HepG2 (cell line): ENCODE results near the gene ATP12A. TPM values are rescaled to one million over a fixed set of nuclear protein-coding genes. Genes with fewer than 3 reads are reported as not detected.

Experiments used
- ATAC-seq: fragments of 200-7000 bp; cut with Tn5 transposase; 3 replicates; pipeline ENCODE4 v1.9.1; 2020; ENCODE audit warnings: mild to moderate bottlenecking, moderate library complexity
- BruUV-seq: library from RNA; stranded (reverse); fragments of 400-500 nt; replicated peaks from 2 replicates; lab custom pipeline; 2021; lab: Mats Ljungman, UMichigan
- CTCF ChIA-PET: fragments of 300-600 bp; formaldehyde crosslinking; extraction: SDS; loops from one replicate; lab custom pipeline; 2021; ENCODE audit warnings: low total read pairs, inconsistent platforms, low intra/inter-chr PET ratio; lab: Yijun Ruan, JAX
- POLR2A ChIA-PET: fragments of 350-600 bp; sonication (Branson Sonifier 250); formaldehyde crosslinking; loops from one replicate; lab custom pipeline; 2020; ENCODE audit warnings: antibody characterized with exemption, inconsistent platforms; lab: Yijun Ruan, JAX
- DNase-seq: peaks from one replicate; pipeline ENCODE4 v3.0.0-alpha.2; 2015; ENCODE audit warnings: low spot score
- FAIRE-seq: peaks from 3 replicates; lab custom pipeline; 2011; peaks lifted over from hg19 to GRCh38; lab: Jason Lieb, UNC
- H2AFZ ChIP-seq: one replicate; pipeline ENCODE4 v1.6.1; 2011; ENCODE audit warnings: low read length, inconsistent platforms
- H3K27ac ChIP-seq: fragments of 300-600 bp; 3 replicates; pipeline ENCODE4 v1.8.0; 2011; ENCODE audit warnings: mixed run types, mild to moderate bottlenecking, mixed read lengths, low read length, inconsistent platforms; ENCODE audit not compliant: insufficient read depth; ENCODE audit errors: extremely low read length
- H3K27me3 ChIP-seq, 2 experiments: fragments of 200-600 bp in 1 of 2; 2 replicates in 1 of 2; 3 replicates in 1 of 2; pipeline versions ENCODE4 v1.6.0 to v1.8.0; 2011; ENCODE audit warnings: low read length in 2 of 2, mild to moderate bottlenecking in 2 of 2, moderate library complexity in 2 of 2, inconsistent platforms in 1 of 2; ENCODE audit not compliant: insufficient read depth in 2 of 2, control insufficient read depth in 1 of 2
- H3K36me3 ChIP-seq, 2 experiments: fragments of 200-600 bp in 1 of 2; replicated peaks in 1 of 2; 2 replicates in 1 of 2; 3 replicates in 1 of 2; pipeline versions ENCODE4 v1.5.1 to v1.8.0; 2011; ENCODE audit warnings: low read length in 2 of 2, inconsistent platforms in 1 of 2; ENCODE audit not compliant: insufficient read depth in 2 of 2, control insufficient read depth in 1 of 2
- H3K4me1 ChIP-seq: 2 replicates; pipeline ENCODE4 v1.5.1; 2012; ENCODE audit warnings: low read length, inconsistent platforms; ENCODE audit not compliant: insufficient read depth
- H3K4me2 ChIP-seq: 2 replicates; pipeline ENCODE4 v1.6.0; 2011; ENCODE audit warnings: low read depth, low read length, inconsistent platforms
- H3K4me3 ChIP-seq, 3 experiments: fragments of 200-600 bp in 1 of 3; sonication (generic), shearing (Covaris generic) in 1 of 3; replicated peaks in 1 of 3; 2 replicates each; pipeline ENCODE4 v1.5.1; 2011 to 2016; ENCODE audit warnings: low read length in 3 of 3, inconsistent platforms in 2 of 3, low read depth in 2 of 3, mild to moderate bottlenecking in 2 of 3, control low read depth in 1 of 3, mixed read lengths in 1 of 3; ENCODE audit not compliant: insufficient read depth in 1 of 3
- H3K79me2 ChIP-seq: one replicate; pipeline ENCODE4 v1.6.1; 2011; ENCODE audit warnings: low read length, inconsistent platforms; ENCODE audit not compliant: insufficient read depth
- H3K9ac ChIP-seq: 2 replicates; pipeline ENCODE4 v1.6.0; 2011; ENCODE audit warnings: mild to moderate bottlenecking, low read depth, low read length, inconsistent platforms; ENCODE audit not compliant: insufficient read depth
- H3K9me3 ChIP-seq: 2 replicates; pipeline ENCODE4 v1.5.1; 2012; ENCODE audit warnings: mild to moderate bottlenecking, low read length
- H4K20me1 ChIP-seq: 2 replicates; pipeline ENCODE4 v1.6.0; 2011; ENCODE audit warnings: inconsistent platforms, mild to moderate bottlenecking, low read length, moderate library complexity; ENCODE audit not compliant: insufficient read depth
- FOXA3 ChIP-seq: IDR thresholded peaks from 2 replicates; pipeline ENCODE4 v1.6.1; 2016; ENCODE audit warnings: missing genetic modification reagents, missing compliant biosample characterization
- KLF15 ChIP-seq: sonication (generic); formaldehyde crosslinking; IDR thresholded peaks from 2 replicates; pipeline ENCODE4 v1.8.1; 2023; ENCODE audit warnings: borderline replicate concordance, mild to moderate bottlenecking, inconsistent platforms, missing genetic modification reagents, mixed read lengths
- KMT2B ChIP-seq: IDR thresholded peaks from 2 replicates; pipeline ENCODE4 v1.6.1; 2016; ENCODE audit warnings: missing genetic modification reagents, missing compliant biosample characterization
- PHB2 ChIP-seq: fragments of 450-650 bp; IDR thresholded peaks from 2 replicates; pipeline ENCODE4 v1.6.1; 2018; ENCODE audit not compliant: partially characterized antibody
- PRDM15 ChIP-seq: sonication (generic); formaldehyde crosslinking; IDR thresholded peaks from 2 replicates; pipeline ENCODE4 v1.4.0; 2020; ENCODE audit warnings: missing genetic modification reagents
- SMC3 ChIP-seq: IDR thresholded peaks from 2 replicates; pipeline ENCODE4 v1.6.1; 2011; ENCODE audit warnings: low read length, improper control_type of control experiment
- SRSF1 ChIP-seq: fragments of 200-400 bp; formaldehyde crosslinking; optimal IDR thresholded peaks from 2 replicates; pipeline ENCODE3; 2017; ENCODE audit warnings: mild to moderate bottlenecking, low read depth, low read length, moderate library complexity
- STAG1 ChIP-seq: sonication (generic); formaldehyde crosslinking; IDR thresholded peaks from 2 replicates; pipeline ENCODE4 v1.4.0; 2020; ENCODE audit warnings: missing genetic modification reagents
- TCF12 ChIP-seq, 2 experiments: fragments of 450-650 bp in 1 of 2; sonication (generic) in 1 of 2; formaldehyde crosslinking in 1 of 2; IDR thresholded peaks; 2 replicates each; pipeline versions ENCODE4 v1.6.1 to v1.8.0; 2017 to 2022; ENCODE audit warnings: antibody characterized with exemption in 1 of 2, mild to moderate bottlenecking in 1 of 2, missing genetic modification reagents in 1 of 2, moderate library complexity in 1 of 2
- ZNF17 ChIP-seq: sonication (generic); formaldehyde crosslinking; IDR thresholded peaks from 2 replicates; pipeline ENCODE4 v1.5.0; 2020; ENCODE audit warnings: mild to moderate bottlenecking, missing genetic modification reagents
- ZNF180 ChIP-seq: sonication (generic); formaldehyde crosslinking; IDR thresholded peaks from 2 replicates; pipeline ENCODE4 v1.4.0; 2020; ENCODE audit warnings: low read depth, missing genetic modification reagents, borderline replicate concordance
- ZNF557 ChIP-seq: sonication (generic); formaldehyde crosslinking; IDR thresholded peaks from 2 replicates; pipeline ENCODE4 v1.4.0; 2020; ENCODE audit warnings: missing genetic modification reagents
- ZNF737 ChIP-seq: sonication (generic); formaldehyde crosslinking; IDR thresholded peaks from 2 replicates; pipeline ENCODE4 v1.5.0; 2020; ENCODE audit warnings: missing genetic modification reagents, mild to moderate bottlenecking, borderline replicate concordance
- WGBS: methylation state at CpG from one replicate; pipeline ENCODE4 v1.1.6; 2017; ENCODE audit warnings: low lambda C conversion rate; 5-methylcytosine and 5-hydroxymethylcytosine counted together
- in situ Hi-C: cut with HindIII; loops from 2 replicates; pipeline ENCODE4 v1.10.0; 2017; ENCODE audit warnings: low pct_unique_long_range_greater_than_20kb; ENCODE audit not compliant: extremely low pct_ligation_motif_present
- intact Hi-C: fragments of 100-400 bp; cut with micrococcal nuclease; formaldehyde crosslinking; loops from one replicate; pipeline ENCODE4 v1.10.0; 2022; ENCODE audit not compliant: unreplicated experiment
- polyA plus RNA-seq, 8 experiments: library from polyadenylated mRNA; depleted of rRNA in 3 of 8; stranded (reverse) in 7 of 8; unstranded in 1 of 8; fragments of >200 nt; fragmentation: Illumina TruSeq in 4 of 8; extraction: Trizol in 4 of 8; gene quantifications; 2 replicates each; pipeline versions ENCODE4 v1.2.1 to v1.2.3, GENCODE V29; 2011 to 2016; ENCODE audit warnings: low read depth in 4 of 8, missing spikeins in 1 of 8, mixed read lengths in 1 of 8; ENCODE audit not compliant: insufficient read depth in 1 of 8
- total RNA-seq, 5 experiments: library from RNA; depleted of rRNA; stranded (reverse); fragments of >200 nt; fragmentation: Illumina TruSeq; extraction: Trizol; gene quantifications; 2 replicates each; pipeline ENCODE4 v1.2.3, GENCODE V29; 2016; ENCODE audit warnings: low read depth in 1 of 5
- TF ChIP-seq, protein P1 (sequence below), 2 experiments: sonication (generic) in 1 of 2; formaldehyde crosslinking in 1 of 2; IDR thresholded peaks; 2 replicates each; pipeline versions ENCODE4 v1.5.1 to v1.6.1; 2011 to 2020; ENCODE audit warnings: borderline replicate concordance in 1 of 2, low read depth in 1 of 2, low read length in 1 of 2, mild to moderate bottlenecking in 1 of 2, missing genetic modification reagents in 1 of 2, moderate library complexity in 1 of 2
- TF ChIP-seq, protein P2 (sequence below): sonication (generic); formaldehyde crosslinking; IDR thresholded peaks from 2 replicates; pipeline ENCODE4 v1.4.0; 2020; ENCODE audit warnings: mild to moderate bottlenecking, missing genetic modification reagents

The ATP12A gene
- total and polyA plus RNA-seq, 2 of the 13 experiments (the other 11 are each of a cell fraction or from before 2014, with no cell fraction given), result not detected

DNA sequence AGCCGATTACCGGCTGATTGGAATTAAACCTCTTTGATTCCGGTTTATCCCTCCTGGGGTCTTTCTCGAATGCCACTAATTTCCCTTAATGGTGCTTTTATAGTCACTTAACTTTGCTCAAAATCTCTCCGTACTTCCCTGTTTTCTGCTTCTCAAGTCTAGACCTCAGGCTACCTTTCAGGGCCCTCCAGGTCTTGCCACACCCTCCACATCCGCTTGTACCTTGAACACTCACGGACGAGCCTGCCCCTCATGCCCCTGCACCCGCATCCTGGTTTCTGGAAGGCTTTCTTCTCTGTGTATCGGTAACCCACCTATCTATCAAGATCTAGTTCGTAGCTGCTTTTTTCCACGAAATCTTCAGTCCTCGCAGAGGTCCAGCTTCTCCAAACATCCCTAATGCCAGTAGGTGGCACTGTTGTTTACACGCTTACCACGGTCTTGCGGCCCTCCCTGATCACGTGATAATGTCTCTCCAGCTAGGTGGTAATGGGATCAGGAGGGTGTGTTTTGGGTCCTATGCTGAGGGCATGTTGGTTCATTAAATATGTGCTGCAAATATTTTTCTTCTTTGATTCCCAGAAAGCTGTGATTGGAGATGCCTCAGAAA, 13.8 kb downstream of the ATP12A start (continued):
- TF ChIP-seq, protein P1, sequence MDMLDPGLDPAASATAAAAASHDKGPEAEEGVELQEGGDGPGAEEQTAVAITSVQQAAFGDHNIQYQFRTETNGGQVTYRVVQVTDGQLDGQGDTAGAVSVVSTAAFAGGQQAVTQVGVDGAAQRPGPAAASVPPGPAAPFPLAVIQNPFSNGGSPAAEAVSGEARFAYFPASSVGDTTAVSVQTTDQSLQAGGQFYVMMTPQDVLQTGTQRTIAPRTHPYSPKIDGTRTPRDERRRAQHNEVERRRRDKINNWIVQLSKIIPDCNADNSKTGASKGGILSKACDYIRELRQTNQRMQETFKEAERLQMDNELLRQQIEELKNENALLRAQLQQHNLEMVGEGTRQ (IDR thresholded peaks at IDR 0.05; ENCODE audit: low read depth, low read length), result peak; percentile 84
- TF ChIP-seq, protein P1 (CRISPR knock-in tag; IDR thresholded peaks at IDR 0.05; ENCODE audit: borderline replicate concordance), result peak; percentile 77; the same call in 1 of the 2 replicates
- no peak for TF ChIP-seq TCF12 (IDR thresholded peaks at IDR 0.05)
- TF ChIP-seq TCF12 (CRISPR knock-in tag; IDR thresholded peaks at IDR 0.05), result no peak
- no peak for TF ChIP-seq PHB2
- TF ChIP-seq FOXA3 (CRISPR knock-in tag), result peak; percentile 72
- no peak for TF ChIP-seq ZNF180 (CRISPR knock-in tag)
- no peak for TF ChIP-seq ZNF17 (CRISPR knock-in tag)
- TF ChIP-seq SMC3, result peak; percentile 39; the same call in 1 of the 2 replicates
- peak; percentile 58 for TF ChIP-seq STAG1
- TF ChIP-seq ZNF737 (CRISPR knock-in tag), result no peak

DNA sequence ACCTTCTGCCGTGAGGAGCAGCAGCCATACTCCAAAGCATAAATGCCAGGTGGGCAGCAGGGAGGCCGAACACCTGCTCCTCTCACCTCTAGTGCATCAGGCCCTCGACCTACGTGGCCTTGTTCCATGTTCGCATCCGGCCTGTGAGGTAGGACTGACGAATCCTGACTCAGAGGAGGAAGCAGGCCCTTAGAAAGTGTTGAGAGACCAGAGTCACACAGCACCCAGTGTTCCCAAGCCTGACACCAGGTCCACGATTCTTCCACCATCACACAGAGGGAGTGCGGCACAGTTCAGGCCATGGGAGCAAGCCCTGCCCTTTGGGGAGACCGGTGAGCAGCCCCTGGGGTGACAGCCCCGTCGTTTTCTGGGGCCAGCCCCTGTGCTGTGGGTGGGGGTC, 14.7 kb downstream of the ATP12A start:
- intact Hi-C loops, result loop anchor here (1.0 to 5.0 kb wide), 2 partner anchors 33 to 272 kb away; no protein-coding TSS in a partner anchor
- Histone ChIP-seq H3K79me2 (no peaks in the 10 kb centered on the region), H3K4me1 (no peaks in the 10 kb centered on the region), H2AFZ (no peak overlapping the region), H3K9me3 (no peaks in the 10 kb centered on the region), H3K4me3 (no peak overlapping the region), H3K4me2 (no peak overlapping the region), H3K27ac (no peak overlapping the region), H3K9ac (no peak overlapping the region), H3K27me3 (peaks cover 5 to 34% of the 10 kb centered on the region in 2 experiments; a peak in 4 of 5 replicates), H4K20me1 (no peaks in the 10 kb centered on the region), H3K36me3 (no peaks in the 10 kb centered on the region)
- 44% methylated on average over 7 of the region's 12 CpGs for WGBS
- BruUV-seq, result no TSS peak
- DNase-seq (no peak), FAIRE-seq (no peak), ATAC-seq (no peak)
- ChIA-PET CTCF (interaction anchor here (0.7 to 2.3 kb wide), 2 partner anchors 33 to 302 kb away, joined by 3 to 9 read pairs; no protein-coding TSS in a partner anchor), POLR2A (no interaction called here)
- in situ Hi-C loops, result no loop called here
- TF ChIP-seq SRSF1 (no peak), KMT2B (CRISPR knock-in tag) (no peak), ZNF557 (no peak), PRDM15 (CRISPR knock-in tag) (no peak), KLF15 (CRISPR knock-in tag) (no peak)
- TF ChIP-seq, protein P2, sequence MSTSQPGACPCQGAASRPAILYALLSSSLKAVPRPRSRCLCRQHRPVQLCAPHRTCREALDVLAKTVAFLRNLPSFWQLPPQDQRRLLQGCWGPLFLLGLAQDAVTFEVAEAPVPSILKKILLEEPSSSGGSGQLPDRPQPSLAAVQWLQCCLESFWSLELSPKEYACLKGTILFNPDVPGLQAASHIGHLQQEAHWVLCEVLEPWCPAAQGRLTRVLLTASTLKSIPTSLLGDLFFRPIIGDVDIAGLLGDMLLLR (CRISPR knock-in tag), result no peak
